Measurements from ENCODE around the gene SEMA3F.

Gene SEMA3F

GRCh38 chr3:50125541-50126286, 29.4 kb upstream of the SEMA3F start:
- H3K27ac ChIP-seq, result peak overlapping the region; percentile 78; the same call in 1 of the 2 replicates
- TF ChIP-seq CTCF (conservative IDR thresholded peaks at IDR 0.05), result no peak

- H3K27ac ChIP-seq, result peak overlapping the region; percentile 78
- no peak for TF ChIP-seq CTCF (conservative IDR thresholded peaks at IDR 0.05)
These were observed 28.6 kb upstream of the SEMA3F start for GRCh38 chr3:50126287-50127211.

DNA sequence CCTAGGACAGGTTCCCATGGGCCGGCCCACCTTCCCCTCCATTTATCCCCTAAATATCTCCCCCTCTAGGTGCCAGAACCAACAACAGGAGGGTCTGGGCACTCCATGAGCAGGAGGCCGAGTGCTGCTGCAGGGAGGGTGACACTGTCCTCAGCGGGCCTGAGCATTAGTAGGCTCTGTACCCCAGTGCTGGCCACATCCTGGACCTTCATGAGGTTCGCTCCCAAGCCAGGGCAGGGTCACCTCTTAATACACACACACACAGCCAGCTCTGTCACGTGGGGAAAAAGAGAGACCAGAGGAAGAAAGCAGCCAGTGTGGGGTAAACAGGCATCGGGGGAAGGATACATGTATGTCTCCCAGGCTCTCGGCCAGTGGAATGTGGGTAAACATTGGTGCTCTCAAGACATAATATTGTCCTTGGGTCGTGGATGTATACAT, 27.9 kb upstream of the SEMA3F start:
- TF ChIP-seq CTCF (conservative IDR thresholded peaks at IDR 0.05), result no peak
- peak overlapping the region; percentile 78 for H3K27ac ChIP-seq

DNA sequence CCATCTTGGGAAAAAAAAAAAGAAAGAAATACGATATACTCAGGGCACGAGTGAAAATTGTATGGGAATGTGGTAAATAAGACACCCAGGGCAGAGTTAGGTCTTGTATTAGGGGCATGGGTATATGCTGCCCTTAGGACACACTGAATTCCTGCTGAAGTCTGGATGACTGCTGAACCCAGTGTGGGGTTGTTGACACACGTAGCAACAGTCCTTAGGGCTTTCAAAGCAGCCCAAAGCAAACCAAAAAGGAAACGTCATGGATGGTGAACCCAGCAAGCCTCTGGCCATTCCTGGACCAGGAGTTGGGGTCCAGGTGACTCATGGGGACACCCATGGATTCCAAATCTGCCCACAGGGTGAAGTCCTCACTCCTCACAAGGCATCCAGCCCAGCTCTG, 27.1 kb upstream of the SEMA3F start:
- TF ChIP-seq CTCF (conservative IDR thresholded peaks at IDR 0.05), result no peak
- peak overlapping the region; percentile 78 for H3K27ac ChIP-seq

DNA sequence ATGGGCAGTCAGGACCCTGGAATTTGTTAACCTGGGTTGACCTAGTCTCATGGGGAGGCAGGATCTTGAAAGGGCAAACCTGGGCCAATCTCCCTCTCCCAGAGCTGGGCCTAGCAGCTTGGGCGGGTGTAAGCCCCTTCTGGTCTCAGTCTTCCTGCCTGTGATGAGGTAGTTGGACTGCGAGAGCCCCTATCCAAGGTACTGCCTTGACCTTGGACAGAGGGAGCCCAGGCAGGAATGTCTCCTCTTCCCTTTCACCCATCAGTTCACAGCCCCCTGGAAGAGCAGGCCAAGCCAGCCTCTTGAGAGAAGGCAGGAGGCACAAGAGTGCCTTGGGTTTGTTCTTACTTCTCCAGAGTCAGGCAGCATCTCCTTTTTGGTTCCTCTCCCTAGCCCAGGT, 24.7 kb upstream of the SEMA3F start:
- TF ChIP-seq CTCF (conservative IDR thresholded peaks at IDR 0.05), result no peak
- no peak overlapping the region for H3K27ac ChIP-seq

- no peak overlapping the region for H3K27ac ChIP-seq
- no peak for TF ChIP-seq CTCF (conservative IDR thresholded peaks at IDR 0.05)
These were observed 22.5 kb upstream of the SEMA3F start for GRCh38 chr3:50132421-50133282.

GRCh38 chr3:50133283-50133615, 21.9 kb upstream of the SEMA3F start:
- TF ChIP-seq CTCF (conservative IDR thresholded peaks at IDR 0.05), result no peak
- no peak overlapping the region for H3K27ac ChIP-seq
